K562 (cell line): ENCODE measurements around the gene ST6GALNAC1. TPM values are rescaled to one million over a fixed set of nuclear protein-coding genes. Genes with fewer than 3 reads are reported as not detected.
A peak's percentile ranks its signal among the peaks of the same experiment; 100 is the strongest.

Source experiments
- ATAC-seq: fragments of 200-7000 bp; cut with Tn5 transposase; 3 replicates; pipeline ENCODE4 v1.9.1; 2020; ENCODE audit warnings: moderate library complexity
- BruUV-seq: library from RNA; stranded (reverse); fragments of 400-500 nt; replicated peaks from 2 replicates; lab custom pipeline; 2021; lab: Mats Ljungman, UMichigan
- CTCF ChIA-PET: fragments of 300-600 bp; formaldehyde crosslinking; extraction: SDS; loops from one replicate; lab custom pipeline; 2021; ENCODE audit warnings: low intra/inter-chr PET ratio; lab: Yijun Ruan, JAX
- POLR2A ChIA-PET: fragments of 300-600, 350-650 bp; sonication (Branson Sonifier 250); formaldehyde crosslinking; extraction: SDS; loops from one replicate; lab custom pipeline; 2021; ENCODE audit warnings: antibody characterized with exemption, inconsistent platforms; lab: Yijun Ruan, JAX
- DNase-seq, 4 experiments: peaks; one replicate each; pipeline versions ENCODE4 v3.0.0 to v3.0.0-alpha.2; 2011 to 2018; ENCODE audit warnings: low spot score in 3 of 4, mixed read lengths in 3 of 4; ENCODE audit errors: extremely low read depth in 1 of 4
- FAIRE-seq: peaks from 2 replicates; lab custom pipeline; 2011; peaks lifted over from hg19 to GRCh38; lab: Jason Lieb, UNC
- H2AFZ ChIP-seq: 2 replicates; pipeline ENCODE4 v1.6.0; 2011; ENCODE audit warnings: low read depth, low read length, control low read depth, inconsistent platforms
- H3K27ac ChIP-seq: fragments of 200-600 bp; 3 replicates; pipeline ENCODE4 v1.8.0; 2011; ENCODE audit warnings: low read depth, mild to moderate bottlenecking, control low read depth, inconsistent platforms, low read length, moderate library complexity, mixed read lengths; ENCODE audit errors: extremely low read depth
- H3K27me3 ChIP-seq, 2 experiments: fragments of 300-600 bp in 1 of 2; 2 replicates in 1 of 2; 3 replicates in 1 of 2; pipeline versions ENCODE4 v1.6.0 to v1.8.0; 2011; ENCODE audit warnings: inconsistent platforms in 2 of 2, low read length in 2 of 2, mild to moderate bottlenecking in 1 of 2, mixed read lengths in 1 of 2, moderate library complexity in 1 of 2; ENCODE audit not compliant: control insufficient read depth in 2 of 2, insufficient read depth in 2 of 2
- H3K36me3 ChIP-seq: fragments of 300-600 bp; 3 replicates; pipeline ENCODE4 v1.8.0; 2011; ENCODE audit warnings: mild to moderate bottlenecking, low read length, inconsistent platforms; ENCODE audit not compliant: control insufficient read depth, insufficient read depth
- H3K4me1 ChIP-seq, 2 experiments: fragments of 200-600 bp in 1 of 2; replicated peaks in 1 of 2; 2 replicates in 1 of 2; 3 replicates in 1 of 2; pipeline versions ENCODE4 v1.5.1 to v1.8.0; 2011; ENCODE audit warnings: inconsistent platforms in 2 of 2, low read length in 2 of 2, mild to moderate bottlenecking in 1 of 2, mixed read lengths in 1 of 2, moderate library complexity in 1 of 2; ENCODE audit not compliant: control insufficient read depth in 2 of 2, insufficient read depth in 2 of 2
- H3K4me2 ChIP-seq: 2 replicates; pipeline ENCODE4 v1.6.1; 2011; ENCODE audit warnings: low read length, control low read depth, inconsistent platforms, mixed read lengths; ENCODE audit not compliant: insufficient read depth
- H3K4me3 ChIP-seq: fragments of 200-600 bp; sonication (generic), shearing (Covaris generic); 2 replicates; pipeline ENCODE4 v1.5.1; 2016; ENCODE audit warnings: control low read depth, inconsistent platforms
- H3K79me2 ChIP-seq: fragments of 200-600 bp; 3 replicates; pipeline ENCODE4 v1.8.0; 2011; ENCODE audit warnings: low read length, inconsistent platforms; ENCODE audit not compliant: control insufficient read depth, insufficient read depth
- H3K9ac ChIP-seq, 2 experiments: 2 replicates each; pipeline versions ENCODE4 v1.6.0 to v1.6.1; 2011; ENCODE audit warnings: low read depth in 2 of 2, low read length in 2 of 2, control low read depth in 1 of 2, inconsistent platforms in 1 of 2, mild to moderate bottlenecking in 1 of 2, mixed read lengths in 1 of 2; ENCODE audit not compliant: insufficient read depth in 1 of 2
- H3K9me1 ChIP-seq: one replicate; pipeline ENCODE4 v1.6.0; 2011; ENCODE audit warnings: inconsistent platforms, mild to moderate bottlenecking, low read length, moderate library complexity; ENCODE audit not compliant: control insufficient read depth, insufficient read depth
- H3K9me3 ChIP-seq: replicated peaks from 2 replicates; pipeline ENCODE4 v1.5.1; 2011; ENCODE audit warnings: low read depth, low read length, inconsistent platforms; ENCODE audit not compliant: control insufficient read depth, insufficient read depth
- H4K20me1 ChIP-seq: replicated peaks from 2 replicates; pipeline ENCODE4 v1.6.1; 2011; ENCODE audit warnings: low read length, inconsistent platforms, mixed read lengths; ENCODE audit not compliant: control insufficient read depth, insufficient read depth
- ARID2 ChIP-seq: fragments of 450-650 bp; IDR thresholded peaks from 2 replicates; pipeline ENCODE4 v1.6.1; 2017; ENCODE audit warnings: antibody characterized with exemption, mild to moderate bottlenecking
- ATF4 ChIP-seq: fragments of 450-650 bp; formaldehyde crosslinking; IDR thresholded peaks from 2 replicates; pipeline ENCODE4 v1.4.0; 2022; ENCODE audit warnings: mild to moderate bottlenecking, moderate library complexity
- RBM39 ChIP-seq: fragments of 200-400 bp; formaldehyde crosslinking; optimal IDR thresholded peaks from 2 replicates; pipeline ENCODE3; 2018; ENCODE audit warnings: low read depth, low read length
- THRAP3 ChIP-seq: fragments of 450-650 bp; IDR thresholded peaks from 2 replicates; pipeline ENCODE4 v1.6.1; 2016; ENCODE audit warnings: mild to moderate bottlenecking, inconsistent platforms, borderline replicate concordance
- WGBS: fragments of 100-300 bp; shearing (Covaris generic); methylation state at CpG from one replicate; pipeline ENCODE4 v1.1.6; 2016; ENCODE audit warnings: low coverage, mixed read lengths; ENCODE audit not compliant: insufficient coverage; ENCODE audit errors: missing lambda C conversion rate; 5-methylcytosine and 5-hydroxymethylcytosine counted together
- in situ Hi-C: fragments of 300-500 bp; cut with MboI; formaldehyde crosslinking; loops from 4 replicates; pipeline ENCODE4 v1.15.0; 2018; ENCODE audit warnings: inconsistent platforms, mixed read lengths
- intact Hi-C: fragments of 100-400 bp; cut with micrococcal nuclease; formaldehyde crosslinking; loops from 2 replicates; pipeline ENCODE4 v1.14.2; 2022
- polyA plus RNA-seq, 8 experiments: library from polyadenylated mRNA; depleted of rRNA in 4 of 8; stranded (reverse) in 5 of 8; unstranded in 3 of 8; fragments of >200 nt; fragmentation: Nextera tagmentation in 2 of 8; fragmentation: Illumina TruSeq in 1 of 8; extraction: Ambion mirVana in 2 of 8; extraction: Trizol in 1 of 8; gene quantifications; 2 replicates each; pipeline versions ENCODE4 v1.2.1 to v1.2.3, GENCODE V29; 2011 to 2014; ENCODE audit warnings: inconsistent platforms in 1 of 8, missing spikeins in 1 of 8
- total RNA-seq, 7 experiments: library from RNA; depleted of rRNA in 6 of 7; stranded (reverse); fragments of >200 nt in 6 of 7; fragmentation: Illumina TruSeq in 2 of 7; extraction: Trizol in 2 of 7; gene quantifications; 2 replicates each; pipeline versions ENCODE4 v1.2.1 to v1.2.3, GENCODE V29; 2011 to 2021; ENCODE audit warnings: low replicate concordance in 1 of 7

ST6GALNAC1 gene
- total and polyA plus RNA-seq, 9 of the 15 experiments (the other 6 are each of a cell fraction or from before 2014, with no cell fraction given): 20.6 to 68.4 (median 50.5) TPM

- H3K27me3 ChIP-seq: no peaks in the 10 kb centered on the region
- FAIRE-seq (no peak), DNase-seq (no peak), ATAC-seq (no peak)
- no TSS peak for BruUV-seq
- no peaks in the 10 kb centered on the region for H3K9me3 ChIP-seq
- H3K36me3 ChIP-seq: no peaks in the 10 kb centered on the region
- H2AFZ ChIP-seq: peak overlapping the region; percentile 96
- 81% methylated on average over 9 of the region's 9 CpGs for WGBS
- POLR2A ChIA-PET: interaction anchor here (1.0 to 1.9 kb wide), 2 partner anchors 11 to 27 kb away, joined by 3 to 10 read pairs; no protein-coding TSS in a partner anchor
- intact Hi-C loops (loop anchor here (5.0 kb wide), 1 partner anchor 33 kb away; no protein-coding TSS in a partner anchor), in situ Hi-C loops (no loop called here)
- peaks cover 7% of the 10 kb centered on the region; the same call in 2 of the 3 replicates for H3K79me2 ChIP-seq
- no peak overlapping the region for H3K4me2 ChIP-seq
- H3K9me1 ChIP-seq: no peaks in the 10 kb centered on the region
- 0 out of 3 replicates have a peak overlapping the region, but pooled peaks have one; percentile 85 for H3K27ac ChIP-seq
- H3K9ac ChIP-seq: peak overlapping the region in 1 of 2 experiments; percentile 84; a peak in 1 of 4 replicates
- peaks cover 30 to 37% of the 10 kb centered on the region in 2 experiments; a peak in 4 of 5 replicates for H3K4me1 ChIP-seq
- H4K20me1 ChIP-seq: no peaks in the 10 kb centered on the region
- CTCF ChIA-PET: no interaction called here
- H3K4me3 ChIP-seq: no peak overlapping the region
- TF ChIP-seq ARID2 (no peak), RBM39 (no peak), THRAP3 (no peak), ATF4 (CRISPR knock-in tag) (no peak)
Observed at GRCh38 chr17:76670020-76670717, 26.6 kb upstream of the ST6GALNAC1 start.
